GM21576 (cell line): ENCODE results near the gene C11orf68.
A peak's percentile ranks its signal among the peaks of the same experiment; 100 is the strongest.

ENCODE experiments used
- ATAC-seq: cut with Tn5 transposase; IDR thresholded peaks from one replicate; pipeline ENCODE4 v1.9.1; 2021; ENCODE audit warnings: mild to moderate bottlenecking, moderate library complexity; ENCODE audit not compliant: unreplicated experiment

Gene C11orf68

DNA sequence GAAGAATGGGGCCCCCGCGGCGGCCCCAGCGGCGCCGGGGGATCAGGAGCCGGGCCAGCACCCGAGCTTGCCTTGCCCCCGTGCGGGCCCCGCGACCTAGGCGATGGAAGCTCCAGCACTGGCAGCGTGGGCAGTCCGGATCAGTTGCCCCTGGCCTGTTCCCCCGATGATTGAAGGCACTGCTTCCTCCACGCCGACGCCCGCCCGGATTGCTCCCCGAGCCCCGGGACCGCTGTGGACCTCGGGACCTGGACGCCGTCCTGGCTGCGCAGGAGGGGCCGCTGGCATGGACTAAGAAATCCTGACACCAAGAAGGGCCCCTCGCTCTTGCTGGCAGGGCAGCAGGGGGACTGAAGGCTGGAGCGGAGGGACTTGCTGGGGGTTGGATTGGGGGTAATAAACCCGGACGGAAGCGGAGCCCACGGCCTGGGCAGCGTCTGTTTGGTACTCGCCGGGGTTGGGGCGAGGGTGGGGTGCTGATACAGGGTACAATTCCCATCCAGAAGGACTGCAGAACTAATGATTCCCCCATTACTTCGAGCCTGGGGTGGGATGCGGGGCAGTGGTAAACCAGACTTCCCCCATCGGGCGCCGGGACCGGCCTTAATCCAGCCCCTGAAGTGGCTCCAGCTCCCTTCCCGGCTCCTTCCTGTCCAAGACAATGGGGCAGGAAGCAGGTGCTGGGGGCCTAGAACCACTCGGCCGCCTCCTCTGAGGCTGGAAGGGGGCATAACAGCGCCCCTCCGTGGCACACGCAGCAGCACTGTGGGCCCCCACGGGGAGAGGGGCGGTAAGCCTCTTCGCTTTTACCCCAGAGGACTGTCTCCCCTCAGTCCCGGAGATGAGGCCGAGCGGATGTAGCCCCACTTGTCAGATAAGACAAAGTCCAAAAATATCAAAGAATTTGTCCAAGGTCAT lies 27.4 kb downstream of the C11orf68 start:
- no peak for ATAC-seq

DNA sequence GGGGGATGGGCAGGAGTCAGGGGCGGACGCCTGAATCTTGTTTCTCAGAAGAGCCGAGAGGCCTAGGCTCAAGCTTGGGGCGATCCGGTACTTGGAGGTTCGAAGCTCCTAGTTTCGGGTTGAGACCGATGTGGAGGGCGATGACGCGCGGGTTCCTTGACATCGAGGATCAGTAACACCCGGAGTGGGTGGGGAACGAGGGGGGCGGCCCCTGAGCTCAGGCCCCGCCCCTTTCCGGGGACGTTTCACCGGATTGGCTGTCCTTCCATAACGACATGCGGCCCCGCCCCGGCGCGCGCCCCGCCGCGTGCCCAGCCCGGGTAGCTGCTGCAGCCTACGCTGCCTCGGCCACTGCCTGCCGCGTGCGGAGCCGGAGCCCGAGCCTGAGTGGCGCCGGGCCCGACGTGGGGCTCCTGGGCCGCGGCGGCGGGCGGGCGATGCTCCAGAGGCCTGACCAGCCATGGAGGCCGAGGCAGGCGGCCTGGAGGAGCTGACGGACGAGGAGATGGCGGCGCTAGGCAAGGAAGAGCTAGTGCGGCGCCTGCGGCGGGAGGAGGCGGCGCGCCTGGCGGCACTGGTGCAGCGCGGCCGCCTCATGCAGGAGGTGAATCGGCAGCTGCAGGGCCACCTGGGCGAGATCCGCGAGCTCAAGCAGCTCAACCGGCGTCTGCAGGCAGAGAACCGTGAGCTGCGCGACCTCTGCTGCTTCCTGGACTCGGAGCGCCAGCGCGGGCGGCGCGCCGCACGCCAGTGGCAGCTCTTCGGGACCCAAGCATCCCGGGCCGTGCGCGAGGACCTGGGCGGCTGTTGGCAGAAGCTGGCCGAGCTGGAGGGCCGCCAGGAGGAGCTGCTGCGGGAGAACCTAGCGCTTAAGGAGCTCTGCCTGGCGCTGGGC lies 28.3 kb downstream of the C11orf68 start, which contains the start of gene CCDC85B:
CCDC85B (plus strand) TSS at position 350 of the 895 bp plus-strand sequence; CDS start at position 461, 111 bp downstream.
- ATAC-seq: peak; percentile 39

- ATAC-seq: peak; percentile 38
Observed at GRCh38 chr11:65888163-65888814, 30.6 kb downstream of the C11orf68 start, which contains the start of gene FIBP. Gene FIBP (minus strand): TSS chr11:65888471. CDS start chr11:65888418, 53 bp downstream.

DNA sequence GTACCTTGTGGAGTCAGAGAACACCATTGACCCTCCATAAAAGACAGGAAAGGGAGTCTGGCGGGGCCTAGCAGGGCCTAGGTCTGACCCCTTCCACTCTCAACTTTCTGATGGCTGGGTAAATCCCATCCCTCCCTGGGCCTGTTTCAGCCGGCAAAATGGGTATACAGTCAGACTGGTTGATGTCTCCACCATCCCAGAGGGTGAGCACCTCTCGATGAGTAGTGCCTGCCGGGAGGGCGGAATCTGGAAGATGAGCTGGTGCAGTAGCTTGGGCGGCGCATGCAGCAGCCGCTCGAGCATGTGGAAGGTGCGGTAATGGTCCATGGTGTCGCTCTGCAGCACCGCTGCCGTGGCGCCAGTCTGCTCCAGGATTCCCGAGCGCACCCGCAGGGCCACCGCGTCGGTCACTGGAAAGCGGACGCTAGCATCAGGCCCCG lies 31.1 kb downstream of the C11orf68 start:
- ATAC-seq: no peak

- no peak for ATAC-seq
Observed at GRCh38 chr11:65886826-65887722, 31.8 kb downstream of the C11orf68 start.

- ATAC-seq: no peak
Observed at GRCh38 chr11:65885808-65886536, 32.9 kb downstream of the C11orf68 start.

DNA sequence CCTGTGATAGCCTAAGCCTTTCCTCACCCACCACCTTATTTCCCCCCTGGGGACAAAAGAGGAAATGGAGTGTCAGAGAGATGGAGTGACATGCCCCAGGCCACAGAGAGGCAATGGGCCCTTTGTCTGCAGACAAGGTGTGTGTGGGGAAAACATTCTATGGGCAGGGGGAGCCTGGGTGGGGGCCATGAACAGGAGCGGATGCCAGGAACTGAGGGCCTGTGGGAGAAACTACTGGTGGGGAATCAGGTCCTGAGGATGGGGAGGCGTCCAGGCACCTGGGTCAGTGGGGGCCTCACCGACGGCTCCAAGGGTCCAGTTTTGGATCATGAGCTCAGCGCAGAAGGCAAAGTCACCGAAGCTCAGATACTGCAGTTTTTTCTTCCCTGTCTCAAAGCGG lies 33.6 kb downstream of the C11orf68 start:
- no peak for ATAC-seq

- ATAC-seq: no peak
Observed at GRCh38 chr11:65884716-65885092, 34.2 kb downstream of the C11orf68 start.

DNA sequence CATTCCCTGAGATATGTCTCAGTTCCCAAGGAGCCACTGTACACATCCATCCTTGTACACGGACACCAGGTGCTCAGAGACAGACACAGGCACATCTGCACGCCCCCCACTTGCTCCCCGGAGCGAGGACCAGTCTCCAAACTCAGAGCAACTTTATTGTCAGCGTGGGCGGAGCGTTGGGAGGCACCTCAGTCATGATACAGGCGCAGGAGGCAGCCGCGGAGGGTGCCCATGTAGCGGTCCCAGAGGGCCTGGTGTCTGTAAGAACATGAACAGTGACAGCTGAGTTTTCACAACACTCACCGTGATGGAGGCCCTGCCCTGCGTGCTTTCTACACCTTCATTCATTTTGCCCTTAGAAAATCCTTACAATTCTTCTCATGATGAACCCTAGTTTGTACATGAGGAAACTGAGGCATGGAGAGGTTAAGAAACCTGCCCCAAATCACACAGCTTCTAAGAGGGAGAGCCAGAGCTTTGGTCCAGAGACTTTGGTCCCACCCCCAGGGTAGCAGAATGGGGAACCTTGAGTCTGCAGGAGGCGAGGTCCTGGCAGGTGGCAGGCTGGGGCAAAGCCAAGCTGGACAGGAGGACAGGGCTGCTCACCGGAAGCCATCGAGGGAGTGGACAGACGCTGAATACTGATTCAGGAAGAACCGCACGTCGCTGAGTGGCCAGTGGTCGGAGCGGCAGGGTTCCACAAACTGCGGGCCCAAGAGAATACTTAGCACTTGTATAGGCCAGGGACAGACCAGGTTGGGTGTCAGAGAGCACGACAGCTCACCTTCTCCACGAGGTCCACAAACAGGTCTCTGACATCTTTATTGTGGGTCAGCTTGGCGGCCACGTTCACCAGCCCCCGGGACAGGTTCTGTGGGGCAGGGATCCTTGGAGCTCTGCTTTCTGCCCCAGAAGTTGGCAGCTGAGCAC lies 34.8 kb downstream of the C11orf68 start:
- ATAC-seq: no peak

GRCh38 chr11:65883058-65883761 lies 35.7 kb downstream of the C11orf68 start:
- ATAC-seq: no peak

GRCh38 chr11:65882120-65883057 lies 36.5 kb downstream of the C11orf68 start:
- ATAC-seq: no peak

- no peak for ATAC-seq
Observed at GRCh38 chr11:65880844-65881421, 37.9 kb downstream of the C11orf68 start.

DNA sequence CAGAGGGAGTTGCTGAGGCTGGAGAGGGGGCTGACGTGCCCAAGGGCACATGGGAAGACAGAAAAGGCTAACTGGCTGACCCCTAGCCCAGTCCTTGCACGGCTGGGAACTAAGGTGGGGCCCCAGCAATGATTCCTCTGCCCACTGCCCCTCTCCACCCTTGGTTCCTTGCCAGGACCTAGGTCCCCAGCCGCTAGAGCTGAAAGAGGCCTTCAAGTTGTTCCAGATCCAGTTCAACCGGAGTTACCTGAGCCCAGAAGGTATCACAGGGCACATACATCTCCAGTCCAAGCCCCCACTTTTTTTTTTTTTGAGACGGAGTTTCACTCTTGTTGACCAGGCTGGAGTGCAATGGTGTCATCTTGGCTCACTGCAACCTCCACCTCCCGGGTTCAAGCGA lies 38.8 kb downstream of the C11orf68 start:
- ATAC-seq: no peak

DNA sequence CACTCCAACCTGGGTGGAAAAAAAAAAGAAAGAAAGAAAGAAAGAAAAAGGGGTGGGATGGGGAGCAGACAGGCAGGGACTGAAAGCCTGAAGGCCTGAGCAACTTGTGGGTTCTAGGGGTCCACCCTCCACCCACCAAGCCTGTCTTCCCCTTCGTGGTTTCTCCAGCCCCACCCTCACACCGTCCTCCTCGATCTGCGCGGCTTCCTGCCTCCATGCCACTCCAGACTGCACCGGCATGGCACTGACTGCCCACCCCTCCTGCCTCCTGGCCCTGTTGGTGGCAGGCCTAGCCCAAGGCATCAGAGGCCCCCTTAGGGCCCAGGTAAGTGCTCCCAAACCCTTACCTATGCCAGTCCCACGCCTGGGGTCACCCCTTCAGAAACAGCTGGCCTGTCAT lies 39.2 kb downstream of the C11orf68 start, which contains the start of gene CTSW:
CTSW (plus strand) TSS at position 221 of the 400 bp plus-strand sequence; CDS start at position 239, 18 bp downstream.
- no peak for ATAC-seq

DNA sequence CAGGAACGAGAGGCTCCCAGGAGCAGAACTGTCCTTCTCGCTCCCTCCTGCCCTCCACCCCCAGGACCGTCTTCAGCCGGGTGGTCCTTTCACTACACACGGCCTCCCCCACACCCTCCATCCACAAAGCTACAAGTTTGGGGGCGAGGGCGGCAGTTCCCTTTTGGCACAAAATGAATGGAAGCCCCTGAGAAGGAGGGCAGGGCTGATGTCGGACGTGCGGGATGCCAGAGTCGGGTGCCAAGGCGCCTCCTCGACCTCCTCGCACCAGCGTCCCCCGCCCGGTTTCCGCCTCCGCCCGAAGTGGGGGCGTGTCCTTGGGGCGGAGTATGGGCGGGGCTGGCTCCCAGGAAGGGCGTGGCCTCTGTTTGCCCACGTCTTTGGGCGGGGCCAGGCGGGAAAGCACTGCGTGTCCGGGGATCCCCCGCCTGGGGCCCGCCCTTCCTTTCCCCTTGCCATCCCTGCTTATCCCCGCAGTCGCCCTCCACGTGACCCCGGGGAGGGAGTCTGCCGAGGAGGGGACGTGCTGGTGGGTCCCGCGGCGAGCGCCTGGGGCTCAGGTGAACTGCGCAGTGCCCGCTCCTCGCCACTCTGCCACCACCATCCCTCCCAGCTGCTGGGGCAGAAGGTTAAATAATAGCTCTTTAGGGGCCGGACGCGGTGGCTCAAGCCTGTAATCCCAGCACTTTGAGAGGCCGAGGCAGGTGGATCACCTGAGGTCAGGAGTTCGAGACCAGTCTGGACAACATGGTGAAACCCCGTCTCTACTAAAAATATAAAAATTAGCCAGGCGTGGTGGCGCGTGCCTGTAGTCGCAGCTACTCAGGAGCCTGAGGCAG lies 45.3 kb downstream of the C11orf68 start:
- peak; percentile 82 for ATAC-seq
